H1 (cell line): Measurements from ENCODE around the gene IFNG. TPM values are rescaled to one million over a fixed set of nuclear protein-coding genes. Genes with fewer than 3 reads are reported as not detected.

Source experiments
- CTCF ChIA-PET: fragments of 300-600 bp; sonication (Branson Sonifier 250); formaldehyde crosslinking; loops from one replicate; lab custom pipeline; 2021; ENCODE audit not compliant: partially characterized antibody; lab: Charles Lee
- POLR2A ChIA-PET: fragments of 300-600 bp; sonication (Branson Sonifier 250); formaldehyde crosslinking; loops from one replicate; lab custom pipeline; 2021; ENCODE audit warnings: inconsistent platforms; ENCODE audit not compliant: partially characterized antibody; lab: Charles Lee
- DNase-seq, 2 experiments: peaks; one replicate each; pipeline versions ENCODE4 v3.0.0 to v3.0.0-alpha.2; 2010 to 2022; ENCODE audit warnings: low spot score in 2 of 2, low read depth in 1 of 2, mixed read lengths in 1 of 2
- FAIRE-seq: peaks from 2 replicates; lab custom pipeline; 2011; peaks lifted over from hg19 to GRCh38; lab: Jason Lieb, UNC
- H2AFZ ChIP-seq: 2 replicates; pipeline ENCODE4 v1.8.1; 2012; ENCODE audit warnings: low read length, inconsistent platforms
- H2AK5ac ChIP-seq: 2 replicates; pipeline ENCODE4 v1.6.1; 2013; ENCODE audit warnings: low read depth, low read length
- H2BK120ac ChIP-seq: replicated peaks from 2 replicates; pipeline ENCODE3; 2013; ENCODE audit warnings: low read depth, low read length, inconsistent platforms
- H2BK12ac ChIP-seq: 2 replicates; pipeline ENCODE4 v1.6.1; 2013; ENCODE audit warnings: low read depth, low read length
- H2BK15ac ChIP-seq: 2 replicates; pipeline ENCODE4 v1.6.1; 2013; ENCODE audit warnings: low read length
- H2BK20ac ChIP-seq: 2 replicates; pipeline ENCODE4 v1.6.1; 2013; ENCODE audit warnings: low read length
- H2BK5ac ChIP-seq: 2 replicates; pipeline ENCODE4 v1.6.1; 2013; ENCODE audit warnings: low read depth, low read length
- H3K14ac ChIP-seq: 2 replicates; pipeline ENCODE4 v1.6.1; 2013; ENCODE audit warnings: inconsistent platforms; ENCODE audit not compliant: insufficient read length
- H3K18ac ChIP-seq: 2 replicates; pipeline ENCODE4 v1.6.1; 2013; ENCODE audit warnings: low read length; ENCODE audit errors: extremely low read depth
- H3K23ac ChIP-seq: 2 replicates; pipeline ENCODE4 v1.6.1; 2013; ENCODE audit warnings: inconsistent platforms; ENCODE audit not compliant: insufficient read length
- H3K23me2 ChIP-seq: 2 replicates; pipeline ENCODE4 v1.6.1; 2013; ENCODE audit warnings: low read depth, low read length
- H3K27ac ChIP-seq: 2 replicates; pipeline ENCODE4 v1.6.1; 2011; ENCODE audit warnings: low read depth, low read length, inconsistent platforms
- H3K27me3 ChIP-seq, 4 experiments: replicated peaks in 1 of 4; 1 replicate in 1 of 4; 2 replicates in 3 of 4; pipeline versions ENCODE4 v1.6.1 to v1.8.1; 2011 to 2013; ENCODE audit warnings: low read length in 3 of 4, mild to moderate bottlenecking in 3 of 4, inconsistent platforms in 2 of 4, mixed read lengths in 2 of 4, moderate library complexity in 1 of 4; ENCODE audit not compliant: control insufficient read depth in 3 of 4, insufficient read depth in 3 of 4; ENCODE audit errors: extremely low read depth in 1 of 4
- H3K36me3 ChIP-seq, 4 experiments: 2 replicates each; pipeline versions ENCODE4 v1.6.1 to v1.8.1; 2011 to 2013; ENCODE audit warnings: mild to moderate bottlenecking in 4 of 4, low read length in 3 of 4, moderate library complexity in 2 of 4, control low read depth in 1 of 4, inconsistent platforms in 1 of 4; ENCODE audit not compliant: insufficient read depth in 4 of 4, control insufficient read depth in 2 of 4
- H3K4ac ChIP-seq: replicated peaks from 2 replicates; pipeline ENCODE3; 2013; ENCODE audit warnings: low read length, low read depth, mixed read lengths, inconsistent platforms; ENCODE audit not compliant: insufficient read length
- H3K4me1 ChIP-seq, 4 experiments: replicated peaks in 1 of 4; 1 replicate in 1 of 4; 2 replicates in 3 of 4; pipeline versions ENCODE4 v1.6.1 to v1.8.1; 2011 to 2013; ENCODE audit warnings: low read length in 3 of 4, inconsistent platforms in 2 of 4, mixed read lengths in 1 of 4; ENCODE audit not compliant: insufficient read depth in 4 of 4, control insufficient read depth in 3 of 4
- H3K4me2 ChIP-seq, 2 experiments: 2 replicates each; pipeline versions ENCODE4 v1.6.1 to v1.8.1; 2011 to 2013; ENCODE audit warnings: low read depth in 2 of 2, low read length in 2 of 2, control low read depth in 1 of 2, inconsistent platforms in 1 of 2, mild to moderate bottlenecking in 1 of 2; ENCODE audit not compliant: insufficient read depth in 1 of 2
- H3K4me3 ChIP-seq, 4 experiments: fragments of 200-600, 300-600 bp in 1 of 4; sonication (generic), shearing (Covaris generic), sonication (Bioruptor Twin) in 1 of 4; 2 replicates each; pipeline versions ENCODE4 v1.5.1 to v1.8.1; 2011 to 2016; ENCODE audit warnings: low read length in 4 of 4, low read depth in 3 of 4, control low read depth in 2 of 4, inconsistent platforms in 2 of 4, mild to moderate bottlenecking in 2 of 4, mixed read lengths in 1 of 4, moderate library complexity in 1 of 4; ENCODE audit not compliant: insufficient read depth in 2 of 4; ENCODE audit errors: extremely low read depth in 1 of 4
- H3K56ac ChIP-seq: replicated peaks from 2 replicates; pipeline ENCODE3; 2013; ENCODE audit warnings: low read depth, mild to moderate bottlenecking, mixed read lengths, low read length, inconsistent platforms; ENCODE audit not compliant: insufficient read length
- H3K79me1 ChIP-seq: 2 replicates; pipeline ENCODE4 v1.6.1; 2013; ENCODE audit warnings: low read depth, low read length, control low read depth
- H3K79me2 ChIP-seq, 2 experiments: 2 replicates each; pipeline versions ENCODE4 v1.6.1 to v1.8.1; 2012 to 2013; ENCODE audit warnings: low read length in 2 of 2, mild to moderate bottlenecking in 2 of 2, inconsistent platforms in 1 of 2; ENCODE audit not compliant: insufficient read depth in 2 of 2, control insufficient read depth in 1 of 2
- H3K9ac ChIP-seq, 4 experiments: replicated peaks in 1 of 4; 1 replicate in 1 of 4; 2 replicates in 3 of 4; pipeline versions ENCODE4 v1.6.1 to v1.8.1; 2011 to 2013; ENCODE audit warnings: low read depth in 3 of 4, low read length in 3 of 4, control low read depth in 2 of 4, mild to moderate bottlenecking in 2 of 4, moderate library complexity in 2 of 4, inconsistent platforms in 1 of 4; ENCODE audit errors: extremely low read depth in 1 of 4
- H3K9me3 ChIP-seq, 2 experiments: 2 replicates each; pipeline versions ENCODE4 v1.6.1 to v1.8.1; 2012 to 2013; ENCODE audit warnings: mild to moderate bottlenecking in 2 of 2, moderate library complexity in 2 of 2, control low read depth in 1 of 2, inconsistent platforms in 1 of 2, low read depth in 1 of 2, low read length in 1 of 2, mixed read lengths in 1 of 2; ENCODE audit not compliant: insufficient read depth in 2 of 2
- H4K20me1 ChIP-seq, 2 experiments: replicated peaks in 1 of 2; 2 replicates each; pipeline versions ENCODE3 to v1.8.1; 2011 to 2013; ENCODE audit warnings: inconsistent platforms in 2 of 2, low read length in 2 of 2, mild to moderate bottlenecking in 1 of 2; ENCODE audit not compliant: insufficient read depth in 2 of 2, control insufficient read depth in 1 of 2
- H4K5ac ChIP-seq: 2 replicates; pipeline ENCODE4 v1.6.1; 2013; ENCODE audit warnings: low read length, low read depth, mixed read lengths, inconsistent platforms; ENCODE audit not compliant: insufficient read length
- H4K8ac ChIP-seq: 2 replicates; pipeline ENCODE4 v1.8.0; 2013; ENCODE audit warnings: mild to moderate bottlenecking, moderate library complexity, low read length, inconsistent platforms; ENCODE audit not compliant: insufficient read depth; ENCODE audit errors: extremely low read depth
- H4K91ac ChIP-seq: replicated peaks from 2 replicates; pipeline ENCODE3; 2013; ENCODE audit warnings: low read length, mixed read lengths, inconsistent platforms; ENCODE audit not compliant: insufficient read length
- CBX8 ChIP-seq: fragments of 300-800, 300-1000 bp; sonication (generic); IDR thresholded peaks from 2 replicates; pipeline ENCODE4 v1.7.1; 2016; ENCODE audit warnings: low read depth, low read length, borderline replicate concordance
- CHD1 ChIP-seq: IDR thresholded peaks from 2 replicates; pipeline ENCODE4 v1.6.1; 2012; ENCODE audit warnings: low read depth, low read length, improper control_type of control experiment
- GABPA ChIP-seq: IDR thresholded peaks from 2 replicates; pipeline ENCODE4 v1.6.1; 2011; ENCODE audit warnings: mild to moderate bottlenecking, low read length, moderate library complexity, borderline replicate concordance; ENCODE audit not compliant: insufficient read depth
- SP2 ChIP-seq: IDR thresholded peaks from 2 replicates; pipeline ENCODE4 v1.6.1; 2012; ENCODE audit warnings: mild to moderate bottlenecking, low read length, inconsistent platforms
- TBP ChIP-seq: IDR thresholded peaks from 2 replicates; pipeline ENCODE4 v1.6.1; 2011; ENCODE audit warnings: low read depth, low read length, improper control_type of control experiment
- TEAD4 ChIP-seq: IDR thresholded peaks from 2 replicates; pipeline ENCODE4 v1.6.1; 2012; ENCODE audit warnings: low read depth, low read length, inconsistent platforms, mixed read lengths
- YY1 ChIP-seq: IDR thresholded peaks from 2 replicates; pipeline ENCODE4 v1.6.1; 2011; ENCODE audit warnings: low read depth, mild to moderate bottlenecking, low read length
- WGBS, 2 experiments: shearing (Covaris generic) in 1 of 2; methylation state at CpG; one replicate each; pipeline versions ENCODE4 v1.1.6 to v1.1.7; 2013 to 2015; ENCODE audit warnings: low lambda C conversion rate in 2 of 2, mixed read lengths in 2 of 2, inconsistent platforms in 1 of 2, low coverage in 1 of 2, missing lambda C conversion rate in 1 of 2; ENCODE audit not compliant: insufficient replicate concordance in 2 of 2, insufficient coverage in 1 of 2, insufficient read length in 1 of 2; ENCODE audit errors: extremely low coverage in 1 of 2, missing lambda C conversion rate in 1 of 2; 5-methylcytosine and 5-hydroxymethylcytosine counted together
- polyA plus RNA-seq, 7 experiments: library from polyadenylated mRNA; depleted of rRNA in 3 of 7; stranded (reverse) in 5 of 7; unstranded in 2 of 7; fragments of >200 nt in 5 of 7; fragments of 200-250 nt in 2 of 7; gene quantifications; 1 replicate in 5 of 7; 2 replicates in 1 of 7; 4 replicates in 1 of 7; pipeline versions ENCODE4 v1.2.1 to v1.2.3, GENCODE V29; 2011 to 2013; ENCODE audit warnings: missing spikeins in 2 of 7, mixed read lengths in 2 of 7
- total RNA-seq: library from RNA; stranded (reverse); fragmentation: NEBNext Ultra II Directional; extraction: Animal tissue kit (Norgen Biotek cat#: 25700); gene quantifications from 2 replicates; pipeline ENCODE4 v1.2.1, GENCODE V29; 2021

The IFNG gene
- total and polyA plus RNA-seq, 2 of the 8 experiments (the other 6 are each of a cell fraction or from before 2014, with no cell fraction given) = not detected

- Histone ChIP-seq H2AFZ (no peak overlapping the region), H3K79me1 (no peaks in the 10 kb centered on the region), H3K23me2 (no peaks in the 10 kb centered on the region), H3K79me2 (no peaks in the 10 kb centered on the region), H3K27me3 (no peaks in the 10 kb centered on the region), H3K56ac (no peak overlapping the region), H2BK12ac (no peak overlapping the region), H3K9ac (no peak overlapping the region), H3K4me2 (no peak overlapping the region), H3K4me3 (no peak overlapping the region), H3K9me3 (no peaks in the 10 kb centered on the region), H2BK120ac (no peak overlapping the region), H3K27ac (no peak overlapping the region), H3K4me1 (peaks cover 0 to 7% (median 0%) of the 10 kb centered on the region in 4 experiments; a peak in 4 of 7 replicates), H4K91ac (no peak overlapping the region), H2BK5ac (no peak overlapping the region), H3K14ac (no peak overlapping the region), H4K8ac (no peak overlapping the region), H2AK5ac (no peak overlapping the region), H4K5ac (no peak overlapping the region), H2BK20ac (no peak overlapping the region), H3K36me3 (no peaks in the 10 kb centered on the region), H3K4ac (no peak overlapping the region), H3K18ac (no peak overlapping the region), H4K20me1 (no peaks in the 10 kb centered on the region), H2BK15ac (no peak overlapping the region), H3K23ac (no peak overlapping the region)
- TF ChIP-seq GABPA = no peak
- no peak for TF ChIP-seq YY1
- no peak for TF ChIP-seq CBX8
- TF ChIP-seq CHD1 = no peak
- no peak for TF ChIP-seq TBP
- no peak for TF ChIP-seq SP2
- no peak for TF ChIP-seq TEAD4
- no peak for FAIRE-seq
- ChIA-PET POLR2A (no interaction called here), CTCF (interaction anchor here (6.4 kb wide), 1 partner anchor 19 kb away, joined by 27 read pairs; the partner anchor contains the start of gene IFNG)
- 91% methylated on average over 2 of the region's 2 CpGs; no CpG with 5 or more reads in 1 of the 2 experiments for WGBS, 2 experiments
- no peak for DNase-seq
These were observed 21.1 kb downstream of the IFNG start for GRCh38 chr12:68138480-68138879.
